T47D (cell line): Measurements from ENCODE around the gene AASS.

Experiments
- DNase-seq, 2 experiments: peaks; one replicate each; pipeline versions ENCODE4 v3.0.0 to v3.0.0-alpha.2; 2011 to 2012; ENCODE audit warnings: low read depth in 1 of 2, low spot score in 1 of 2
- JUND ChIP-seq: IDR thresholded peaks from 2 replicates; pipeline ENCODE4 v1.6.1; 2012; ENCODE audit warnings: low read depth
- in situ Hi-C: cut with HindIII; loops from 2 replicates; pipeline ENCODE4 v1.10.0; 2016; ENCODE audit warnings: low sequenced_read_pairs, low pct_unique_long_range_greater_than_20kb

AASS gene

GRCh38 chr7:122063146-122063545, 80.9 kb downstream of the AASS start:
- no peak for TF ChIP-seq JUND
- in situ Hi-C loops: no loop called here
- DNase-seq: no peak

- in situ Hi-C loops: no loop called here
- no peak for DNase-seq
- no peak for TF ChIP-seq JUND
Observed at GRCh38 chr7:122059542-122059941, 84.5 kb downstream of the AASS start.

GRCh38 chr7:122056977-122057376, 87.1 kb downstream of the AASS start:
- in situ Hi-C loops: no loop called here
- TF ChIP-seq JUND: no peak
- DNase-seq: no peak

GRCh38 chr7:122055073-122055472, 89.0 kb downstream of the AASS start:
- no peak for DNase-seq
- no peak for TF ChIP-seq JUND
- in situ Hi-C loops: no loop called here

GRCh38 chr7:122054393-122054792, 89.7 kb downstream of the AASS start:
- in situ Hi-C loops: no loop called here
- DNase-seq: no peak
- no peak for TF ChIP-seq JUND

GRCh38 chr7:122046402-122046801, 97.6 kb downstream of the AASS start:
- TF ChIP-seq JUND: no peak
- DNase-seq: no peak
- in situ Hi-C loops: no loop called here

- TF ChIP-seq JUND: no peak
- DNase-seq: peak in 1 of 2 experiments; percentile 27
- in situ Hi-C loops: no loop called here
Observed at GRCh38 chr7:122040147-122040546, 103.9 kb downstream of the AASS start.

- in situ Hi-C loops: no loop called here
- TF ChIP-seq JUND: no peak
- no peak for DNase-seq
Observed at GRCh38 chr7:122038904-122039303, 105.1 kb downstream of the AASS start.

GRCh38 chr7:122038134-122038533, 105.9 kb downstream of the AASS start:
- no peak for TF ChIP-seq JUND
- DNase-seq: no peak
- in situ Hi-C loops: no loop called here

- no peak for TF ChIP-seq JUND
- in situ Hi-C loops: no loop called here
- DNase-seq: no peak
Observed at GRCh38 chr7:122035876-122036275, 108.2 kb downstream of the AASS start.

- in situ Hi-C loops: no loop called here
- TF ChIP-seq JUND: no peak
- DNase-seq: no peak
Observed at GRCh38 chr7:122033641-122034040, 110.4 kb downstream of the AASS start.

- TF ChIP-seq JUND: no peak
- DNase-seq: no peak
- in situ Hi-C loops: no loop called here
Observed at GRCh38 chr7:122027058-122027457, 117.0 kb downstream of the AASS start.
